ENCODE results near the gene ZSWIM3. TPM values are rescaled to one million over a fixed set of nuclear protein-coding genes. Genes with fewer than 3 reads are reported as not detected.

The ZSWIM3 gene
- total and polyA plus RNA-seq, 2 donors (not counting 3 experiments of a cell fraction or from before 2014, with no cell fraction given), result 3.8 to 4.4 TPM

DNA sequence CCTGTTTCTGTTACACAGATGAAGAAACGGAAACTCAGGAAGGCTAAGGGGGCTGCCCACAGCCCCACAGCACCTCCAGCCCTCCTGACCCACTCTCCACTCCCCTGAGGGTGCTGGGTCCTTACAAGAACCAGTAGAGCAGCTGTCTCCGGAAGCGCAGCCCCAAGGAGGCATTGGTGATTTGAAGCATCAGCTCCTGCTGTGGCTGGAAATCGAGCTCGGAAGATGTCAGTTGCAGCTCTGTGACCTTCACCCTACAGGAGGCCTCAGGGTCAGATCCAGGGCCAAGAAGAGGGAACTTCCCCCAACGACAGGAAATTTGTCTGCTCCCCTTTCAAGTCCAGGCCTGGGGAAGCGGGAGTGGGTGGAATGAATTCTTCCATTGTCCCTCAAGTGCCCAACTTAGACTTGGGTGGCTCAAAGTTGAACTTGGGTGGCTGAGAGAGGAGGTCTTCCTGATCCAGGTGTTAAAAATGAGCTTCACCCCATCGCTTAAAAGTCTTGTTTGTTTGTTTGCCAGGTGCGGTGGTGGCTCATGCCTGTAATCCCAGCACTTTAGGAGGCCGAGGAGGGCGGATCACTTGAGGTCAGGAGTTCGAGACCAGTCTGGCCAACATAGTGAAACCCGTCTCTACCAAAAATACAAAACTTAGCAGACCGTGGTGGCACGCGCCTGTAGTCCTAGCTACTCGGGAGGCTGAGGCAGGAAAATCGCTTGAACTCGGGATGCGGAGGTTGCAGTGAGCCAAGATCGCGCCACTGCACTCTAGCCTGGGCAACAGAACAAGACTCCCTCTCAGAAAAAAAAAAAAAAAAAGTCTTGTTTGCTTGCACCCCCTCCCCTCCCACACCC is 52.6 kb downstream of the ZSWIM3 start:
- H3K4me1 ChIP-seq (ENCODE audit: control insufficient read depth, extremely low read depth, insufficient read depth, low read length), result peaks cover 28% of the 10 kb centered on the region
- H3K4me3 ChIP-seq (replicated peaks in 1 of 3; ENCODE audit: insufficient read depth in 1 of 3, low read depth in 1 of 3, low read length in 3 of 3), result peak overlapping the region in 1 of 3 experiments; percentile 23
- TF ChIP-seq JUN (IDR thresholded peaks at IDR 0.05; ENCODE audit: borderline replicate concordance, insufficient read depth, insufficient read length, low read depth), result no peak
- peak; percentile 11 for TF ChIP-seq POLR2AphosphoS5 (IDR thresholded peaks at IDR 0.05; ENCODE audit: insufficient read depth, low read depth, low read length)
- TF ChIP-seq MYC (IDR thresholded peaks at IDR 0.05; ENCODE audit: low read depth, low read length), result no peak
- TF ChIP-seq FOS (IDR thresholded peaks at IDR 0.05; ENCODE audit: borderline replicate concordance, insufficient read depth, low read length), result no peak
- no peak for TF ChIP-seq POLR2A (IDR thresholded peaks at IDR 0.05; ENCODE audit: low read depth, low read length)
- TF ChIP-seq, protein P1, sequence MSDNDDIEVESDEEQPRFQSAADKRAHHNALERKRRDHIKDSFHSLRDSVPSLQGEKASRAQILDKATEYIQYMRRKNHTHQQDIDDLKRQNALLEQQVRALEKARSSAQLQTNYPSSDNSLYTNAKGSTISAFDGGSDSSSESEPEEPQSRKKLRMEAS (IDR thresholded peaks at IDR 0.05; ENCODE audit: insufficient read depth, insufficient read length), result no peak
- no peak for TF ChIP-seq EZH2 (IDR thresholded peaks at IDR 0.05; ENCODE audit: borderline replicate concordance, low read depth, low read length, severe bottlenecking)
- no peak for TF ChIP-seq GATA2 (IDR thresholded peaks at IDR 0.05; ENCODE audit: insufficient read depth, insufficient read length, low read depth, low read length)
- H3K4me2 ChIP-seq (ENCODE audit: insufficient read depth, low read length), result peak overlapping the region; percentile 31
- no peak overlapping the region for H3K9ac ChIP-seq (replicated peaks; ENCODE audit: extremely low read depth, insufficient read depth, low read length)
- H3K36me3 ChIP-seq (ENCODE audit: control insufficient read depth in 2 of 2, extremely low read depth in 1 of 2, insufficient read depth in 2 of 2, low read length in 2 of 2), result peaks cover 0 to 9% of the 10 kb centered on the region in 2 experiments
- peak overlapping the region; percentile 25 for H2AFZ ChIP-seq (ENCODE audit: low read depth, low read length)
- ChIA-PET CTCF (interaction anchor here (1.0 to 5.0 kb wide), 6 partner anchors 10 to 27 kb away, joined by 3 to 22 read pairs (median 8); partner anchors contain the start of genes CTSA, NEURL2 and PCIF1), POLR2A (interaction anchor here (3.8 kb wide), 1 partner anchor 25 kb away, joined by 22 read pairs; the partner anchor contains the start of gene PCIF1)
- H4K20me1 ChIP-seq (replicated peaks; ENCODE audit: control insufficient read depth, extremely low read depth, insufficient read depth, low read length), result no peaks in the 10 kb centered on the region
- intact Hi-C loops (cut with micrococcal nuclease), result loop anchor here (1.0 to 10.0 kb wide), 3 partner anchors 19 to 565 kb away; partner anchors contain the start of genes CTSA, NEURL2, SDC4 and ZNF335
- DNase-seq (ENCODE audit: low read depth, low spot score) (no peak), FAIRE-seq (no peak)
- dilution Hi-C loops (cut with MboI; ENCODE audit: extremely low pct_ligation_motif_present, low sequenced_read_pairs), result no loop called here
- H3K27ac ChIP-seq (ENCODE audit: insufficient read depth, low read depth, low read length), result no peak overlapping the region
- no peaks in the 10 kb centered on the region for H3K79me2 ChIP-seq (ENCODE audit: control insufficient read depth, insufficient read depth, low read length)
- BruUV-seq (replicated peaks), result TSS peak; percentile 6
- H3K27me3 ChIP-seq (ENCODE audit: control insufficient read depth in 2 of 2, insufficient read depth in 2 of 2, low read length in 2 of 2), result no peaks in the 10 kb centered on the region
- H3K9me3 ChIP-seq (replicated peaks; ENCODE audit: control insufficient read depth, insufficient read depth, low read length), result no peaks in the 10 kb centered on the region
- H3K9me1 ChIP-seq (replicated peaks; ENCODE audit: control insufficient read depth, extremely low read depth, insufficient read depth, low read length), result no peaks in the 10 kb centered on the region
